Parathyroid adenoma (tissue), 2 donors: ENCODE measurements around the gene ZBTB45.

Experiments used
- H2AFZ ChIP-seq: fragments of 300-600 bp; sonication (generic); one replicate; pipeline ENCODE4 v1.7.0; 2017; ENCODE audit warnings: antibody characterized with exemption, mild to moderate bottlenecking
- H3K27ac ChIP-seq: fragments of 300-600 bp; sonication (generic); one replicate; pipeline ENCODE4 v1.7.0; 2017
- H3K27me3 ChIP-seq: fragments of 300-600 bp; sonication (generic); one replicate; pipeline ENCODE4 v1.7.0; 2017; ENCODE audit warnings: low read length; ENCODE audit not compliant: control insufficient read depth, insufficient read depth
- H3K36me3 ChIP-seq: fragments of 300-600 bp; sonication (generic); one replicate; pipeline ENCODE4 v1.7.0; 2017; ENCODE audit warnings: low read length; ENCODE audit not compliant: control insufficient read depth, insufficient read depth
- H3K4me1 ChIP-seq: fragments of 300-600 bp; sonication (generic); one replicate; pipeline ENCODE4 v1.7.0; 2017; ENCODE audit warnings: control low read depth
- H3K4me2 ChIP-seq: fragments of 300-600 bp; sonication (generic); one replicate; pipeline ENCODE4 v1.7.0; 2017; ENCODE audit warnings: low read length
- H3K4me3 ChIP-seq: fragments of 300-600 bp; sonication (generic); one replicate; pipeline ENCODE4 v1.7.0; 2017; ENCODE audit warnings: low read depth, low read length
- H3K79me2 ChIP-seq: fragments of 300-600 bp; sonication (generic); one replicate; pipeline ENCODE4 v1.7.0; 2017; ENCODE audit warnings: control low read depth
- H3K9ac ChIP-seq: fragments of 300-600 bp; sonication (generic); one replicate; pipeline ENCODE4 v1.7.0; 2017; ENCODE audit warnings: mild to moderate bottlenecking
- H3K9me3 ChIP-seq: fragments of 300-600 bp; sonication (generic); one replicate; pipeline ENCODE4 v1.7.0; 2017; ENCODE audit warnings: low read length; ENCODE audit not compliant: control insufficient read depth
- CTCF ChIP-seq: fragments of 300-600 bp; sonication (generic); IDR thresholded peaks from one replicate; pipeline ENCODE4 v1.7.0; 2017; ENCODE audit warnings: antibody characterized with exemption, mild to moderate bottlenecking
- donor health status: primary hyperparathyroidism.

Gene ZBTB45

GRCh38 chr19:58482372-58482771 lies 37.2 kb downstream of the ZBTB45 start:
- no peaks in the 10 kb centered on the region for H3K79me2 ChIP-seq
- no peak overlapping the region for H3K27ac ChIP-seq
- H3K27me3 ChIP-seq: no peaks in the 10 kb centered on the region
- H3K36me3 ChIP-seq: no peaks in the 10 kb centered on the region
- H3K4me1 ChIP-seq: no peaks in the 10 kb centered on the region
- no peak overlapping the region for H3K9ac ChIP-seq
- no peak overlapping the region for H2AFZ ChIP-seq
- no peaks in the 10 kb centered on the region for H3K9me3 ChIP-seq
- H3K4me2 ChIP-seq: no peak overlapping the region
- TF ChIP-seq CTCF: no peak
- no peak overlapping the region for H3K4me3 ChIP-seq

- TF ChIP-seq CTCF: no peak
- peaks cover 8% of the 10 kb centered on the region for H3K4me1 ChIP-seq
- H3K36me3 ChIP-seq: no peaks in the 10 kb centered on the region
- H3K9ac ChIP-seq: no peak overlapping the region
- no peak overlapping the region for H3K27ac ChIP-seq
- no peaks in the 10 kb centered on the region for H3K79me2 ChIP-seq
- H3K27me3 ChIP-seq: no peaks in the 10 kb centered on the region
- H3K9me3 ChIP-seq: no peaks in the 10 kb centered on the region
- no peak overlapping the region for H3K4me3 ChIP-seq
- H2AFZ ChIP-seq: no peak overlapping the region
- H3K4me2 ChIP-seq: no peak overlapping the region
These were observed 38.8 kb downstream of the ZBTB45 start for GRCh38 chr19:58480831-58481230.

GRCh38 chr19:58480481-58480830 lies 39.2 kb downstream of the ZBTB45 start:
- Histone ChIP-seq H3K79me2 (no peaks in the 10 kb centered on the region), H3K9ac (no peak overlapping the region), H3K36me3 (no peaks in the 10 kb centered on the region), H3K4me1 (peaks cover 8% of the 10 kb centered on the region), H3K4me3 (no peak overlapping the region), H3K27ac (no peak overlapping the region), H3K9me3 (no peaks in the 10 kb centered on the region), H3K27me3 (no peaks in the 10 kb centered on the region), H3K4me2 (no peak overlapping the region), H2AFZ (no peak overlapping the region)
- TF ChIP-seq CTCF: no peak

GRCh38 chr19:58479736-58480480 lies 39.7 kb downstream of the ZBTB45 start:
- Histone ChIP-seq H3K4me1 (peaks cover 12% of the 10 kb centered on the region), H2AFZ (no peak overlapping the region), H3K79me2 (no peaks in the 10 kb centered on the region), H3K4me2 (no peak overlapping the region), H3K36me3 (no peaks in the 10 kb centered on the region), H3K4me3 (no peak overlapping the region), H3K27ac (no peak overlapping the region), H3K9me3 (no peaks in the 10 kb centered on the region), H3K27me3 (no peaks in the 10 kb centered on the region), H3K9ac (no peak overlapping the region)
- no peak for TF ChIP-seq CTCF

GRCh38 chr19:58479303-58479702 lies 40.3 kb downstream of the ZBTB45 start:
- no peak for TF ChIP-seq CTCF
- H2AFZ ChIP-seq: no peak overlapping the region
- H3K27me3 ChIP-seq: no peaks in the 10 kb centered on the region
- H3K4me2 ChIP-seq: no peak overlapping the region
- H3K9ac ChIP-seq: no peak overlapping the region
- H3K4me1 ChIP-seq: peaks cover 16% of the 10 kb centered on the region
- no peaks in the 10 kb centered on the region for H3K36me3 ChIP-seq
- no peak overlapping the region for H3K27ac ChIP-seq
- H3K9me3 ChIP-seq: no peaks in the 10 kb centered on the region
- no peaks in the 10 kb centered on the region for H3K79me2 ChIP-seq
- H3K4me3 ChIP-seq: no peak overlapping the region
